Keratinocyte (primary cell): ENCODE results near the gene PCDH1.

Experiments used
- EZH2 ChIP-seq: IDR thresholded peaks from one replicate; pipeline ENCODE4 v1.6.1; 2012; ENCODE audit warnings: inconsistent platforms, mild to moderate bottlenecking, low read length, moderate library complexity
- TF ChIP-seq, protein P1 (sequence below), 3 experiments: IDR thresholded peaks in 1 of 3; conservative IDR thresholded peaks in 1 of 3; optimal IDR thresholded peaks in 1 of 3; 2 replicates in 2 of 3; 3 replicates in 1 of 3; pipeline versions ENCODE3 to v1.5.1; 2011; ENCODE audit warnings: low read length in 3 of 3, mild to moderate bottlenecking in 3 of 3, moderate library complexity in 2 of 3, control low read depth in 1 of 3, inconsistent platforms in 1 of 3; ENCODE audit not compliant: insufficient read depth in 2 of 3; ENCODE audit errors: extremely low read depth in 1 of 3

GRCh38 chr5:141807732-141808131 lies 70.5 kb downstream of the PCDH1 start:
- TF ChIP-seq, protein P1, sequence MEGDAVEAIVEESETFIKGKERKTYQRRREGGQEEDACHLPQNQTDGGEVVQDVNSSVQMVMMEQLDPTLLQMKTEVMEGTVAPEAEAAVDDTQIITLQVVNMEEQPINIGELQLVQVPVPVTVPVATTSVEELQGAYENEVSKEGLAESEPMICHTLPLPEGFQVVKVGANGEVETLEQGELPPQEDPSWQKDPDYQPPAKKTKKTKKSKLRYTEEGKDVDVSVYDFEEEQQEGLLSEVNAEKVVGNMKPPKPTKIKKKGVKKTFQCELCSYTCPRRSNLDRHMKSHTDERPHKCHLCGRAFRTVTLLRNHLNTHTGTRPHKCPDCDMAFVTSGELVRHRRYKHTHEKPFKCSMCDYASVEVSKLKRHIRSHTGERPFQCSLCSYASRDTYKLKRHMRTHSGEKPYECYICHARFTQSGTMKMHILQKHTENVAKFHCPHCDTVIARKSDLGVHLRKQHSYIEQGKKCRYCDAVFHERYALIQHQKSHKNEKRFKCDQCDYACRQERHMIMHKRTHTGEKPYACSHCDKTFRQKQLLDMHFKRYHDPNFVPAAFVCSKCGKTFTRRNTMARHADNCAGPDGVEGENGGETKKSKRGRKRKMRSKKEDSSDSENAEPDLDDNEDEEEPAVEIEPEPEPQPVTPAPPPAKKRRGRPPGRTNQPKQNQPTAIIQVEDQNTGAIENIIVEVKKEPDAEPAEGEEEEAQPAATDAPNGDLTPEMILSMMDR (optimal IDR thresholded peaks at IDR 0.05 in 1 of 3, IDR thresholded peaks at IDR 0.05 in 1 of 3, conservative IDR thresholded peaks at IDR 0.05 in 1 of 3; ENCODE audit: extremely low read depth in 1 of 3, insufficient read depth in 2 of 3, low read length in 3 of 3): no peak
- TF ChIP-seq EZH2: no peak
